ENCODE measurements around the gene ADAMTS2. TPM values are rescaled to one million over a fixed set of nuclear protein-coding genes. Genes with fewer than 3 reads are reported as not detected.

The ADAMTS2 gene
- polyA plus RNA-seq, 3 donors = 0.74 to 2.3 TPM; not detected in 1

GRCh38 chr5:179268966-179269693 lies 76.1 kb downstream of the ADAMTS2 start:
- TF ChIP-seq CTCF (IDR thresholded peaks at IDR 0.05) = no peak
- Histone ChIP-seq H3K4me2 (replicated peaks; ENCODE audit: extremely low read depth, low read length, poor library complexity, severe bottlenecking) (no peak overlapping the region), H4K20me1 (ENCODE audit: insufficient read depth, low read length) (no peaks in the 10 kb centered on the region), H3K9ac (ENCODE audit: insufficient read depth, low read length, poor library complexity, severe bottlenecking) (no peak overlapping the region), H3K27me3 (ENCODE audit: control insufficient read depth in 2 of 2, insufficient read depth in 2 of 2, low read length in 2 of 2) (no peaks in the 10 kb centered on the region), H2AFZ (ENCODE audit: insufficient read depth, low read depth, low read length, poor library complexity, severe bottlenecking) (no peak overlapping the region), H3K79me2 (ENCODE audit: insufficient read depth, low read length) (no peaks in the 10 kb centered on the region), H3K4me3 (replicated peaks in 1 of 3; ENCODE audit: low read depth in 2 of 3, low read length in 3 of 3) (no peak overlapping the region), H3K27ac (ENCODE audit: low read depth in 1 of 2, low read length in 2 of 2) (no peak overlapping the region), H3K4me1 (ENCODE audit: control insufficient read depth in 1 of 2, insufficient read depth in 2 of 2, low read length in 2 of 2) (no peaks in the 10 kb centered on the region), H3K9me3 (replicated peaks in 1 of 2; ENCODE audit: control insufficient read depth in 1 of 2, insufficient read depth in 1 of 2, low read length in 2 of 2) (no peaks in the 10 kb centered on the region), H3K36me3 (replicated peaks in 1 of 2; ENCODE audit: control insufficient read depth in 1 of 2, insufficient read depth in 2 of 2, low read length in 2 of 2) (no peaks in the 10 kb centered on the region)
- Mint-ChIP-seq H3K4me1 (no peaks in the 10 kb centered on the region), H3K4me3 (no peak overlapping the region), H3K27me3 (ENCODE audit: low read depth in 3 of 3) (peaks cover 5 to 17% (median 10%) of the 10 kb centered on the region in 3 donors), H3K27ac (no peak overlapping the region), H3K36me3 (no peaks in the 10 kb centered on the region), H3K9me3 (no peaks in the 10 kb centered on the region)
- no peak for DNase-seq
- 80% methylated on average over 8 of the region's 12 CpGs for WGBS (ENCODE audit: insufficient coverage)
- intact Hi-C loops (cut with micrococcal nuclease) = no loop called here

GRCh38 chr5:179268399-179268952 lies 76.8 kb downstream of the ADAMTS2 start:
- no peak for DNase-seq
- Histone ChIP-seq H3K27ac (ENCODE audit: low read depth in 1 of 2, low read length in 2 of 2) (no peak overlapping the region), H3K79me2 (ENCODE audit: insufficient read depth, low read length) (no peaks in the 10 kb centered on the region), H3K9me3 (replicated peaks in 1 of 2; ENCODE audit: control insufficient read depth in 1 of 2, insufficient read depth in 1 of 2, low read length in 2 of 2) (no peaks in the 10 kb centered on the region), H4K20me1 (ENCODE audit: insufficient read depth, low read length) (no peaks in the 10 kb centered on the region), H3K27me3 (ENCODE audit: control insufficient read depth in 2 of 2, insufficient read depth in 2 of 2, low read length in 2 of 2) (no peaks in the 10 kb centered on the region), H3K4me1 (ENCODE audit: control insufficient read depth in 1 of 2, insufficient read depth in 2 of 2, low read length in 2 of 2) (no peaks in the 10 kb centered on the region), H3K4me3 (replicated peaks in 1 of 3; ENCODE audit: low read depth in 2 of 3, low read length in 3 of 3) (no peak overlapping the region), H2AFZ (ENCODE audit: insufficient read depth, low read depth, low read length, poor library complexity, severe bottlenecking) (no peak overlapping the region), H3K36me3 (replicated peaks in 1 of 2; ENCODE audit: control insufficient read depth in 1 of 2, insufficient read depth in 2 of 2, low read length in 2 of 2) (no peaks in the 10 kb centered on the region), H3K9ac (ENCODE audit: insufficient read depth, low read length, poor library complexity, severe bottlenecking) (no peak overlapping the region), H3K4me2 (replicated peaks; ENCODE audit: extremely low read depth, low read length, poor library complexity, severe bottlenecking) (no peak overlapping the region)
- no peaks in the 10 kb centered on the region for H3K4me1 Mint-ChIP-seq
- intact Hi-C loops (cut with micrococcal nuclease) = no loop called here
- no peaks in the 10 kb centered on the region for H3K9me3 Mint-ChIP-seq
- peak overlapping the region in 1 of 7 donors; percentile 37 for H3K27ac Mint-ChIP-seq
- peaks cover 2 to 17% (median 9%) of the 10 kb centered on the region in 3 donors for H3K27me3 Mint-ChIP-seq (ENCODE audit: low read depth in 3 of 3)
- H3K36me3 Mint-ChIP-seq = no peaks in the 10 kb centered on the region
- no peak overlapping the region for H3K4me3 Mint-ChIP-seq
- TF ChIP-seq CTCF (IDR thresholded peaks at IDR 0.05) = no peak
- WGBS (ENCODE audit: insufficient coverage) = 94% methylated on average over 16 of the region's 16 CpGs
